DMS 273 (cell line): Measurements from ENCODE around the gene ZNF750.

Source experiments
- DNase-seq: peaks from one replicate; lab custom pipeline; 2025; ENCODE audit not compliant: unreplicated experiment; lab: John Stamatoyannopoulos, UW

ZNF750 gene

DNA sequence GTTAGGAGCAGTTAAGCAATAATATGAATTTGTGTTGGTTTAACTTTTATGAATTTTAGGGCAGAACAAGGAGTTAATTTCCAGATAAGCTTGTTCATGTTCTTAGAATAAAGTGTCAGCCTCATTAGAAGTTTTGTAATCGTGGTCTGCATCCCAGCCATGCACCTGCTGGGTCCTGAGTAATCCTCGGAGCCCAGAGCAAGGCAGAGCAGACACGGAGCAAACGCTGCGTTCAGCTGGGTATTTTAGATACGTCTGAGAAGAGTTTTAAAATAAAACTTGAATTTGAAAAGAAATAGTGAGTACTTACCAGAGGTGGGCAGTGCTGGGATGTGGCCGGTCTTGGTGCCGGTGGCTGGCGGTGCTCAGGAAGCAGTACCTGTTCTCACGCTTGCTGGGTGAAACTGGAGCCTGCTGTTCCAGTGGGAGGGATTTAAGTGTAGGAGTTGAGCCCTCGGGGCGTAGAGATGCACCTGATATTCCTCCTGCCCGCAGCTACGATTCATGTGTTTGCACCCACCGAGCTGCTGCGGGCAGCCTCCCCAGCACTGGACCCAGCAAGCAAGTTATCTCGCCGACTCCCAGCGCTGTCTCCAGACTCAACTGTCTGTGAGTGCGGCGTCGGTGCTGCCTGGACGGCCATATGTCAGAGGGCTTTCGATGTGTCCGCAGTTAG, at the start of gene ZNF750:
Gene ZNF750 (minus strand): TSS at position 406 of the 676 bp plus-strand sequence. CDS start 7,568 bp downstream, outside the sequence.
- DNase-seq: no peak

DNA sequence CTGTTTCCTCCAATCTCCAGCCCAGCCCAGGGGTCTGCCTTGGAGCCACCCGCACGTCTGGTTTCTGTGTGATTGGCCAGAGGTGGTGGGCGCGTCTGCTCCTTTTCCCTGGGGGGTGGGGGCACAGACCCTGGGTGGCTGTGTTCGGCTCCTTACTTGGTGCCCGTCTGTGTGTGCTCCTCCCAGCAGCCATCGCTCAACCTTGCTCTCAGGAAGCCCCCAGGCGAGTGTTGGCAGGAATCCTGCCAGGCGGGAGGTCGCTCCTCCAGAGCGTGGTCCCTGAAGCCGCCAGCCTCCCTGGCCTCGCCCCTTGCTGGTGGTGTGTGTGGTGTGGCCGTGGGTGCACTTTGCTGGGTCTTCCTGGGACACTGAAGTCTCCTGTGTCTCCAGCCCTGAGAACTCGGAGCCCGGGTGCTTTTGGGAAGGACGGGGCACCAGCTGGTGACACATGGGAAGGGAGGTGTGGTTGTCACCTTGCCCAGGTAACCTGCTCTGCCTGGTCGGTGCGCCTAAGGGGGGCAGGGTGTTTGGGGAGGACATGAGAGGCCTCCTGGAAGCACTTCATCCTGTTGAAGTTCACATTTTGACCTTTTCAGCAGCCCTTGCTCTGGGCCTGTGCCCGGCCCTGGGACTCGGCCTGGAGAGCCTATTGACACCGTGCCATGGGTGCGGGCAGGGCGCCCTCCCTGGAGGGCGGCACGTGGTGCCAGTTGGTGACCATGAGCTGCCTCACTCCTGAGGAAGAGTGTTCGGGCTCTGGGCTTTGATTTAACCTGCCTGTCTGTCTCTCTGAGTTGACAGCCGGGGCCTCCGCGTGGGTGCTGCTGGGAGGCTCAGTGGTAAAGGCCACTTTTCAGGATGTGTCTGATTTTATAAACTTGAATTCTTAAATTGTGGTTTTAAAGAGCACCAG, 49.0 kb upstream of the ZNF750 start:
- no peak for DNase-seq

DNA sequence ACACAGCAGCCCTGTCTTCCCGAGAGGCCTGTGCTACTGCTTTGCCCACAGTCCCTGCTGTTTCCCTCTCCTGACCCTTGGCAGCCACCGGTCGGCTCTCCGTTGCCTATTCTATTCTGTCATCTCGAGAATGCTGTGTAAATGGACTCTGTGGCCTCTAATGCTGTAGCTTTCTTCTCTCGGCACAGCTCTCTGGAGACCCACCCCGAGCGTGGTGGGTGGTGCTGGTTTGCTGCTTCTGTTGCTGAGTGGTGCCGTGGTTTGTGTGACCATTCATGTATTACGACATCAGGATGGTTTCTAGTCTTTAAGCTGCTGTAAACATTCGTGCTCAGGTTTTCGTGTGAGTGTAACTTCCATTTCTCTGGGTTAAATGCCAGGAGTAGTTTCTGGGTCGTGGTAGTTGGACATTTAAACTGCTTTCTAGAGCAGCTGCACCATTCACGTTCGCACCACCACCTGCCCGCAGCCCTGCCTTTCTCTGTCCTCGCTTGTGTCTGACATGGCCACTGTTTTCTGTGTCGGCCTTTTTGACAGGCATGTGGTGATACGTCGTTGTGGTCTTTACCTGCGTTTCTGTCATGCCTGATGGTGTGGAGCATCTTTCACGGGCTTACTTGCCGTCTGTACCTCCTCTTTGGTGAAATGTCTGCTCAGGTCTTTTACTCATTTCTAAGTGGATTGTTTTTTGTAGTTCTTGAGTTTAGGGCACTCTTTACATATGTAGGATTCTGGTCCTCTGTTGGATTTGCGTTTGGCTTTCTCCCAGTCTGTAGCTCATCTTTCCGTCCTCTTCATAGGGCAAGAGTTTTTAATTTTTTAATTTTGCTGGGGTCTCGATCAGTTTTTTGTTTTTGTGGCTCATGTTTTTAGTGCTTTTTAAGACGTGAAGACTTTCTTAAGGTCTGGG, 47.7 kb upstream of the ZNF750 start:
- no peak for DNase-seq

DNA sequence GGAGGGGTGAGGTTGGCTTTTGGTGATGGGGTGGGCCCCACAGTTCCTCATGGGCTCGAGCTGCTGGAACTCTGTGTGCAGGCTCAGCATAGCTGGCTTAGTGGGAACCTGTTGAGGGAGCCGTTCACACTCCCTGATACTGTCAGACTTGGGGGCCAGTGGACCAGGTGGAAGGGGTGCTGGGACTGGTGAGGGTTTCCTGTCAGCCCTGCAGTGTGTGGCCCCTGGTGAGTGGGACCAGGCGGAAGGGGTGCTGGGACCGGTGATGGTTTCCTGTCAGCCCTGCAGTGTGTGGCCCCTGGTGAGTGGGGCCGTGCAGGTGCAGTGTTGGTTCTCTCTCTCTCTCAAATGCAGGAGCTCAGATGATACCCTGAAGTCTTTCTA, 45.1 kb upstream of the ZNF750 start:
- no peak for DNase-seq

DNA sequence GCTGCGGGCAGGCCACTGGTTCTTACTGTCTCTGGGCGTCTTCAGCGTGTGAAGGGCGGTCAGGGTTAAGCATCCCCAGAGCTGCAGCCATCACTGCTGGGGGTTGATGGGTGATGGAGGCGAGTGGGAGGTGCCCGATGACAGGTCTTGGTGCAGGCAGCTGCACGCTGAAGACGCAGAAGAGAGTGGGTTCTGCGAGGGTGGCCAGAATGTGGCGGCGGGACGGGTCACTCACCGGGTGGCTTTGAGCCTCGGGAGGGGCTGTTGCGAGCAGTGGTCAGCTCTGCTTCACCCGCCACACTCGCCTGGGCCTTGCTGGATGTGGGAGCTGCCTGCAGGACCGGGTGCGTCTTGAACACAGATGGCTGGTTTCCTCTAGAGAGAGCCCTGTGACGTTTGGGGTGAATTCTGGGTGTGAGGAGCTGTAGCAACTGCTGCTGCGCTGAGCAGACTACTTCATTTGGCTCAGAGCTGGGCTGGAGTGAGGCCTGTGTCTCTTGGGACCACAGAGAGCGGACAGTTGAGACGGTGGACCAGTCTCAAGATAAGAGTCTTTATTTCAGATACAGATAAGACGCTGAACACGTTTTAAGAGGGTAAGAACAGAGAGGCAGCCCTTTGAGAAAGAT, 44.6 kb upstream of the ZNF750 start:
- DNase-seq: no peak

DNA sequence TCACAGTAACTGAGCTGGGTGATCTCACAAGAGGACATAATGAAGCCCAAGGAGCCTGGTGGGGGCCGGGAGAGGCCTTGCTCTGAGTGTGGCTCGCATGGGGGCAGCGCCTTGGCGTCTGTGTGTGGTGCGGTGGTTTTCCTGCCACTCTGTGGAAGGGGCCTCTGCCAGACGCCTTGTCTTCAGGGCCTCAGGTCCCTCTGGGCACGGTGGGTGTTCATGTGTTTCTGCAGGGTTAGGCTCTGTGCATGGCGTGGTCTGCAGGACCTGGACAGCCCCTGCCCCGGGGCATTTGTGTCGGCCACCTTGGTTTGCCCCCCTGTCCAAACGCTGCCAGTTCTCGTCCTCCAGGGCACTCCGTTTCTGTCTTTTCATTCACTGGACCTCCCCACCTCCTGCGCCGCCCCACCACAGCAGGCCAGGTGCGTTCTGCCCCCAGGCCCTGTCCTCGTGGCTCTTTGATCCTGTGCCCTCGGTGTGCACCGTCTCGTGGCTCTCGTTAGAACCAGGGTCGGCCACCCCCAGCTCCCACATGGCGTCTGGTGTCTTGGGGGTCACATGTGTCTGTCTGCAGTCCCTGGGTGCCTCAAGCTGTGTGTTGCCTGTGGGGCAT, 43.7 kb upstream of the ZNF750 start:
- no peak for DNase-seq

DNA sequence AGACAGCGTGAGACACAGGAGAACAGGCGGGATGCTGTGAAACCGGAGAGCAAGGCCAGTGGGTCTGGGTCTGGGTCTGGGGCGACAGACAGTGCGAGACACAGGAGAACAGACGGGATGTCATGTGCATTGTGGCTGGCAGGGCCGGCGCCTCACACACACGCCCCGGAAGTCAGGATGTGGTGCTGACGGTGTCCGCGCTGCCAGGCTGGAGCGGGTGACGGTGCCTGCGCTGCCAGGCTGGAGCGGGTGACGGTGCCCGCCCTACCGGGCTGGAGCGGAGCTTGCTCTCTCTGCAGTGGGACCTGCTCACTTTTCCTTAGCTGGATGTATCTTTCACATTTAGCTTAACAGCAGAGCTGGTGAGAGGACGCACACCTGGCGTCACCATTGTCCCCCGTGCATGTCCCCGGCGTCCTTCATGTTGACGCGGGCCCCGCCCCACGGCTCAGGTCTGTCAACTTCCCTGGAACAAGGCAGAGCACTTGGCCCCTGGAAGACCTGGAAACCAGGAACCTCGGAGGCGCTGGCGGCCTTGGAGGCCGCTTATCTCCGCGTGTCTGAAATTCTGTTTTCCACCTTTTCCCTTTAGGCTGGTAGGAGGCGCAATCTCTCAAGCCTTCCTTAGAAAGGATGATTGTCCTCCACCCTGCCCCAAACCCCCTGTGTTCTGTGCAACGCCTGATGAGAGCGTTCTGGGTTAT, 43.0 kb upstream of the ZNF750 start:
- DNase-seq: no peak

DNA sequence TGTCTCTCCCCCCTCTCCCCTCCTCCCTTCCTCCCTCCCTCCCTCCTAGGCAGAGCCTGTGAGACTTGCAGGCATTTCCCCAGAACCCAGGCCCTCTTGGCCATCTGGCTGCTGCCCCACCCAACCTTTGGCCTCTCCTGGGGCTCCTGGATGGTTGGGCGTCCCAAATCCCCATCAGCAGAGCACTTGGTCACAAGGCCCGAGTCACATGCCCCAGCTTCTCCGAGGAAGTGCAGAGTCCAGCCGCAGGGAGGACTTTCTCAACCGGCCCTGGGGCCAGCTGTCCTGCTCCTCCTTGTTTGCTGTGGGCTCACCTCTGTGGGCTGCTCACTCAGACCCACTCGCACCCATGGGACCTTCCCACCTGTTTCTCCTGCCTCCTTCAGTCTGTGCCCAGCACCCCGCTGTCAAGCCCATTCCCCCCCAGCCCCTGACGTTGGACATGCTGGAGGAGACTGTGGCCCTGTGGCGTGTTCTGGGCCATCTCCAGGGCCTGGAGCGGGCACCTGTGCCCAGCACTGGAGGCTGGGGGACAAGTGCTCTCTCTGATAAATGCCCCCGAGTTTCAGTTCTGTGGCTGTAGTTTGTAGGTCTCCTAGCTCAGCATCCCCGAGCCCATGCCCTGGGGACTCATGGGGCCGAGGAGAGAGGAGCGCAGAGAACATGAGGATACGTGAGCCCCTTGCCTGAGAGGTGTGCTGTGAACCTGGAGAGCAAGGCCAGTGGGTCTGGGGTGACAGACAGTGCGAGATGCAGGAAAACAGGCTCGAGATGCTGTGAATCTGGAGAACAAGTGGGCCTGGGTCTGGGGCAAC, 42.3 kb upstream of the ZNF750 start:
- DNase-seq: no peak

DNA sequence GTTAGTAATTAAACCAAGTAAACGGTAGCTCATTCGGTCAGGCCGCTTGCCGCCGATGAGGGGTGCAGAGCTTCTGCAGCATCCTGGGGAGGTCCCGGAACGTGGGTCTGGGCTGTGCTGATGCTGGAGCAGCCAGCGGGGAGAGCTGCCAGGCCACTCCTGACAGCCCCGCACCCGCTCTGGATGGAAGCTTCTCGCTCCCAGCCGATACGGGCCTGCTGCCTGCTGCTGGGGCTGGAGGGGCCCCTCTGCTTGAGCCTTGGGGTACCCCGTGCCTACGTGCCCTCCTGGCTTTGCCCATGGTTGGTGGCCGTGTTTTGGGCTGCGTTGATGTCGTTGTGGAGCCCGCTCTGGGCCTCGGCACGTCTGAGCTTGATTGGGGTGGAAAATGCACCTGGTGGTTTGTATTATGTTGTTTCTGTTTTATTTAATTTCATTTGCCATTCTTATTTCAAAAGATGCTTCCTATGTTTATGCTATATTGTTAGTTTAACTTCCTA, 41.6 kb upstream of the ZNF750 start:
- no peak for DNase-seq

DNA sequence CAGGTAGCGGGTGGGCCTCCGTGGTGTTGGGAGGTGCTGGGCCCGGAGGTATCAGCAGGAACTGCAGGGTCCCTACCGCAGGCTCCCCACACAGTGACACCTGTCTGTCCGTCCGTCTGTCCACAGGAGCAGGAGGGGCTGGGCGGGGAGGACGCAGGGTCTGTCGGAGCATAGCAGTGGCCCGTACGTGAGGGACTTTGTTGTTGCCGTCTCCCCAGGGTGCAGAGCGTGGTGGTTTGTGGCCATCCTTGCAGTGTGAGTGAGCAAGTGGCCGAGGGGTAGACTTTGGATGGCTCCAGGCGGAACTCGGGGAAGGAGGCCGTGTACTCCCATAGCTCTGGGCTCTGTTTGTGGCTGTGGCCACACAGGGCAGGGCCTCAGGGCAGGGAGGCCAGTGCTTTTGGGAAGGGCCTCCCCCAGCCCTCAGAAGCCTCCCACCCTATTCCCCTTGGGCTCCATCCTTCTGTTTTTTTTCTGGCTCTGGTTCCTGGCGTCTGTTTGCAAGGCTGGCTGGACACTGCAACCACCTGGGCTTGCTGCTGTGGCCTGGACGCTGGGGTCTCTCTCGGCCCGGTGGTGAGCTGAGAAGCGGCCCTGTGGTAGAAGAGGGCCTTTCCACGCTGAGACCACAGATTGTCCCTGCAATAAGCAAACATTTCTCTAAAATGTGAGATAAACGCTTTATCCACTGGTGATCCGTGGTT, 41.0 kb upstream of the ZNF750 start:
- DNase-seq: no peak

DNA sequence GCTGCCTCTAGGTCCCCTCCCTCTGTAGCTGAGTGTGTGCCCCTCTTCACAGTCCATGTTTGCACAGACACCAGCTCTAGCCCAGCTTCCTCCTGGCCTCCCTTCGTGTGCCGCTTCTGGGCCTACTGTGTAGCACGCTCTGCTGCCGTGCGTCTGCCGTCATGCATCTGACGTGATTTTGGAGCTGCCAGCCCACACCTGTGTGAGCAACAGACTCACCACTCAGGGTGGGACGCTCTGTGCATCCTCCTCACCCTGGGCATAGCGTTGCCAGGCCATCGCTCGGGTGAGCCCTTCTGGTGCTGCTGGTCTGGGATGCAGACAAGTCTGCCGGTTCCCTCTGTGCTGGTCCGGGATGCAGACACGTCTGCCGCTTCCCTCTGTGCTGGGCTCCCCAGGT, 39.4 kb upstream of the ZNF750 start:
- DNase-seq: no peak

DNA sequence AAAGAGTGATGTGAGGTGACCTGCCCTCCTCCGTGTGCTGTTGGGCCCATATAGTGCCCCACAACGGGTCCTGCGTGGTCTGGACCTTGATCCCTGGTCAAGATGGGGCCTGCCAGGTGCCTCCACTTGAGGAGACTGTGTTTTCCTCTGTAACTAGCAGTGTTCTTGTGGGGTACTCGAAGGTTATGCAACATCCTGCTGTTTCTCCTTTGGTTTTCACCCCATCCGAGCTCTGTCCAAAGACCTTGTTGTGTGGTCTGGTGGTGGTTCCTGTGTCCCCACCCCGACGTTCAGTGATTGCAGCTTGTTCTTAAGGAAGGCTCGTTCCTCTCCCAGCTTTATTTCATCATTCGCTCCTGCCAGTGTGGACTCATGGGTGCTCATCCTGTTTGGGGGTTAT, 38.7 kb upstream of the ZNF750 start:
- DNase-seq: no peak

DNA sequence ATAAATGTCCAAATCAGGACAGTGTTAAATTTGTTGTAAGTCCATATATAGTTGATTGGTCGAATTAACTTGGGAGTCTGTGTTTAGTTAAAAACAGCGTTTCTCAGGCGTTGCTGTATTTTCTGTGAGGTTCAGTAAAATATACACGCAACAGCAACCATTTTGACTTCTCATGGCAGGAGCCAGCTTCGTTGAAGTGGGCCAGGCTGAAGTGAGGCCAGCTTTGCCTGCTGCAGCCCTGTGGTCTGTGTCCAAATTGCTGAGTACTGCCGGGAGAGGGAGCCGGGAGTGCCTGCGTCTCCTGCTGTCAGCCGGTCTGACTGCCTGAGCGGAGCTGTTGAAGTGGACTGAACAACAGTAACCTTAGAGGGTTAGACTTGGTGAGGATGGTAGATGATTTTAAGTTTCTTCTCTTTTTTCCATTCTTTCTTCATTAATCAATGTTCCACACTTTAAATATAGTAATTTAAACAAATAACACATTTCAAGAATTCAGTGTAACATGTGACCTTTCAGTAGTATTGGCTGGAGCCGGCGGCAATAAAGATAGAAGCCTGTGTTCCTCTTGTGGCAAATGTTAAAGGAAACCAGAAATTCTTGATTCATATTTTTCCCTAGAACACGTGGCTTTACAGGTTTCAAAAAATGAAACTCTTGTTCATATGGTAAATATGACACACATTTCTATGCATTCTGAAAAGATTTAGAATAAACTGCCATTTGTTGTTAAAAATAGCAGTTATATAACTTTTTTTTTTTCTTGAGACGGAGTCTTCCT, 37.0 kb upstream of the ZNF750 start:
- DNase-seq: peak; percentile 46

DNA sequence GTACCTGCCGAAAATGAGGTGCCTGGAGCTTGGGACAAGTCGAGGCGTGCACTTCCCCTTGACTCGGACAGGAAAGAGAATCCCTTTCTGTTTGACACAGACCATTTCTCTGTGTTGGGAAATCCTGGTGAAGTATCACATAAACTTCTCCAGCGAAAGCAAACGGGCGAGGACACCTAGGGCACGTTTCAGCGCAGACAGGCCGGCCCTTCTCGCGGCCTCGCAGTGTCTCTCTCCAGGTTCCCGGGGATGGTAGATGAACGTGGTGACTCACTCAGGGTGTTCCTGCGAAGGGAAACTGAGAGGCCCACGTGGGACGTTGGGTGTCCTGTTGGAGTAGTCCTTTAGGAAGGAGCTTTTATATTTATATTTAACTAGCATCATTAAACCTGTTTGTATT, 36.3 kb upstream of the ZNF750 start:
- no peak for DNase-seq

DNA sequence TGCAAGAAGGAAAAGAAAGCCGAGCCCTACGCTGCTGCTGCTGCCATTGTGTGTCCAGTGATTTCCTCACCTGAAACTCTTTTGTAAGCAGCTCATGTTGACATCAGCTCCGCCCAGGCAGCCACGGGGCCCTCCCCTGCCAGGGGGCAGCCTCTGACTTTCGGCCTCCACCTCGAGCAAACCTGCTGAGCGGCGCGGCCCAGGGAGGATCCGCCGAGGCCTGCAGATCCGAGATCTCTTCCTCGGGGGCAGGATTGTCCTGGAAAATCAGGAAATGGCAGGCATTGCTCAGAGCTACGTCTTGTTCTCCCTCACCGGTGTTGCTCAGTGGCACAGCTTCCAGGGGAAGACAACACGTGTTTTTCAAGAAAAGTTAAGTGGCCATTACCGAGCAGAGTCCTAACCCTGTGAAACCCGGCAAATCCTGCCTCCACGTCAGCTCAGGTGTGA, 35.6 kb upstream of the ZNF750 start:
- no peak for DNase-seq

DNA sequence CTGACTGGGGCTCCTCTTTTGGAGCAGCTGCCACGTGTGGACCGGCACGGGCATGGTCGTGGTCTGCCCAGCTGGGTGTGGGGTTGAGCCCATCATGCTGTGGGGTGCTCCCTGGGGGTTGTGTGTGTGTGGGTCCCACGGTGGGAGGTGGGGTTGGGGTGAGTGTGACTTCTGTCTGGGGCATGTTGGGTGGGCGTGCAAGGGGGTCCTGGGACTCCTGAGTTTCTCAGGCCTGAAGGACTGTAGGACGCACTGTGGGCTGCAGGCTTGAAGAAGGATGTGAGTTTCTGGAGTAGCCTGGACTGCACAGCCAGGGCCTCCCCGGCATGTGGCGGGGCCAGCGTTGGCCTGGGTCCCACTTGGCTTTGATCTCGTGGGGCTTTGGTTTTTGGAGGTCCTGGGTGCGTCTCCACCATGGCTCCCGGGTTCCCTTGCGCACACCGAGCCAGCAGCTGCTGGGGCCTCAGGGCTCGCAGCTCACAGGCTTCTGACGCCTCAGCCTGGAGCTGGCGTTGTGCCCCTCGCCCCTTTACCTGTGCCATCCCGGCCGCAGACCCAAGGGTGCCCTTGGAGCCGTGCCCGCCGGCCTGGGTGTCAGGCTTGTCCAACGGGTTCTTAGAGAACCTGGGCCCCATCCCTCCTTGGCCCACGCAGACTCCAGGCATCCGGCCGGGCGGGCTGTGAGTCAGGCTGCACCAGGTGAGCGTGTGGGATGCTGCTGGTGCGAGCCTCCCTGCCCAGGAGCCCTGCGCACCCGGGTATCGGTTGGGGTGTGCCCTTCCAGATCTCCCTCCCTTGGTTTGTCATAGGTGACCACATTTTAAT, 34.4 kb upstream of the ZNF750 start:
- DNase-seq: no peak

DNA sequence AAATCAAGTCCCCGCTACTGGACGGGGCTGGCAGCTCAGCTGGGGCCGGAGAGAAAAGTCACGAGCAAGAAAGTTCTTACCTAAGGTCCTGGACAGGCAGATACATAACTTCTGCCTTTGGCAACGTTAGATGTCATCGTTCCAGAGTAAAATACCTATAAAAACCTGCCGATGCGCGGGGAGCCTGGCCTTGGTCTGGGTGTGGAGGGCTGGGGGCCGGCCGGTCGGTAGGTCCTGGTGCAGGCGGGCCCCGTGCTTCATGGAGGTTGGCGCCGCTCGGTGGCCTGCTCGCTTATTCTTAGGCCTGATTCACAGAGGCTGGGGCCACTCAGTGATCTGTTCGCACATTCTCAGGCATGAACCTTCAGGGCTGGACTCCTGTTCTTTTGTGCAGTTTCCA, 33.7 kb upstream of the ZNF750 start:
- no peak for DNase-seq
